ENCODE measurements around the gene FMNL2.

DNA sequence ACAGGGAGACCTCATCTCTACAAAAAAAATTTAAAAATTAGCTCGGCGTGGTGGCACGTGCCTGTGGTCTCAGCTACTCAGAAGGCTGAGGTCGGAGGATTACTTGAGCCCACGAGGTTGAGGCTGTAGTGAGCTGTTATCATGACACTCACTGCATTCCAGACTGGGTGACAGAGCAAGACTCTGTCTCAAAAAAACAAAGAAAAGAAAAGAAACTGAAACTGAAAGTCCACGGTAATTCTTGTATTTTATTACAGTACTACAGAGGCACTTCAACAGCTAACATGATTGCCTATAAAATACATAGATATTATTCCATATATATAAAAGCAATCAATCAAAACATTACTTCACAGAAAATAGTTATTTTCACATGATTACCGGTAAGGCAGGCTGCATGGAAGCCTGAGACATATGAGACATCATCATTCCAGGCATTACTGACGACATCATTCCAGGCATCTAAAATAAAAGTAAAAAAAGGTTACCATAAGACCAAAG, 359.2 kb downstream of the FMNL2 start:
- TF ChIP-seq, protein P1, sequence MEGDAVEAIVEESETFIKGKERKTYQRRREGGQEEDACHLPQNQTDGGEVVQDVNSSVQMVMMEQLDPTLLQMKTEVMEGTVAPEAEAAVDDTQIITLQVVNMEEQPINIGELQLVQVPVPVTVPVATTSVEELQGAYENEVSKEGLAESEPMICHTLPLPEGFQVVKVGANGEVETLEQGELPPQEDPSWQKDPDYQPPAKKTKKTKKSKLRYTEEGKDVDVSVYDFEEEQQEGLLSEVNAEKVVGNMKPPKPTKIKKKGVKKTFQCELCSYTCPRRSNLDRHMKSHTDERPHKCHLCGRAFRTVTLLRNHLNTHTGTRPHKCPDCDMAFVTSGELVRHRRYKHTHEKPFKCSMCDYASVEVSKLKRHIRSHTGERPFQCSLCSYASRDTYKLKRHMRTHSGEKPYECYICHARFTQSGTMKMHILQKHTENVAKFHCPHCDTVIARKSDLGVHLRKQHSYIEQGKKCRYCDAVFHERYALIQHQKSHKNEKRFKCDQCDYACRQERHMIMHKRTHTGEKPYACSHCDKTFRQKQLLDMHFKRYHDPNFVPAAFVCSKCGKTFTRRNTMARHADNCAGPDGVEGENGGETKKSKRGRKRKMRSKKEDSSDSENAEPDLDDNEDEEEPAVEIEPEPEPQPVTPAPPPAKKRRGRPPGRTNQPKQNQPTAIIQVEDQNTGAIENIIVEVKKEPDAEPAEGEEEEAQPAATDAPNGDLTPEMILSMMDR (IDR thresholded peaks at IDR 0.05; ENCODE audit: low read length) = no peak
- no peak for TF ChIP-seq EZH2 (optimal IDR thresholded peaks at IDR 0.05; ENCODE audit: low read depth, low read length)
- TF ChIP-seq EZH2phosphoT487 (IDR thresholded peaks at IDR 0.05; ENCODE audit: low read length) = no peak

Measured in MM.1S (cell line).